Astrocyte of the cerebellum (primary cell): ENCODE measurements around the gene CYLC2.

Experiments used
- DNase-seq: peaks from one replicate; pipeline ENCODE4 v3.0.0-alpha.2; 2011; ENCODE audit warnings: low read depth
- H3K4me3 ChIP-seq: 2 replicates; pipeline ENCODE4 v1.5.1; 2011; ENCODE audit warnings: mild to moderate bottlenecking, low read depth, low read length, moderate library complexity
- CTCF ChIP-seq: IDR thresholded peaks from 2 replicates; pipeline ENCODE4 v1.5.1; 2012; ENCODE audit warnings: low read length, low read depth, moderate library complexity, mild to moderate bottlenecking; ENCODE audit errors: missing control alignments
- in situ Hi-C: cut with HindIII; loops from 2 replicates; pipeline ENCODE4 v1.10.0; 2017; ENCODE audit warnings: low sequenced_read_pairs

The CYLC2 gene

DNA sequence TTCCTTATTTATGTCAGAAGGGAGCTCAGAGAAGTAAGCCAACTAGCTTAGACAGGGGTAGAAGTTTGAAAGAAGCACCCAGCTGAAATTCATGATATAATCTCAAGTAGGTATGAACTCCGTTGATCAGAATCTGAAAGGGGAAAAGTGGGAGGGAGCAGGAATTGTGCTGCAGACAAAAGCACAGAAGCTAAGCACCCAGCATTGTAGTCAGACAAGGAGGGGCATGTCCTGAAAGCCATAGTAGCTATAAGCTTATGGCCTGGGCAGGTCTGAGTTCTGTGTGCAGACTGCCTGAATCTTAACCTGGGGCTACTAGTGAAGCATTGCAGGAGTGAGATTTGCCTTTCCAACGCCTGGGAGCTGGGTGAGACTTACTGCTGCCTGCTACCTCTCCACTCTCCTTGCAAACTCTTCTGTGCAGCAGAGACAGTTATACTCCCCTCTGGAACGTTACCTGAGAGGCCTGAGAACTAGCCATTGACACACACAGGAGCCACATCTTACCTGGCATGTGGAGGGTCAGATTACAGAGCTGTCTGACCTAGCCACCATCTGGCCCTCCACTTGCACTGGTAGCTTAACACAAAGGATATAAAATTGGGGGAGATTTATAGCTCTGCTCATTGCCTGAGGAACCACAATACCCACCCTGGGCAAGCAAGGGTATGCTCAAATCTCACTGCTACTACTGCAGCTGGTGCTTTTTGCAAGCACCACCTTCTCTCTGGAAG, 9.8 kb upstream of the CYLC2 start:
- no peak overlapping the region for H3K4me3 ChIP-seq
- TF ChIP-seq CTCF, result no peak
- DNase-seq, result no peak
- in situ Hi-C loops, result no loop called here

DNA sequence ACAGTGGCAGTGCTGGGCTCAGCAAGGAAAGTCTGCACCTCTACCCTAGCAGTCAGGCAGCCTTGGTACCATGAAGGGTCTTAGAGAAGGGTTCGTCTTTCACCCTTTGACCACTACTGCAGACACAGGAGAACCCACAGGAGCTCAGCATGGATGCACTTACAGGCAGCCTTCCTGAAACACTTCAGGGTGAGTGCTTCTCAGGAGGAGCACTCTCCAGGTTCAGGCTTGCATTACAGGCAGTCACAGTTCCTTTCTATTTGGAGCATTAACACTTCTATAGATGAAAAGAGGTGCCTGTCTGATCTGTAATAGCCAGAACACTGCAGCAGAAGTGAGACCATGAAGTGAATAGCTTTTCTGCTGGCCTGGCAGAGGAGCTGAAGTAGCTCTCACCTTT, 8.7 kb upstream of the CYLC2 start:
- no peak for TF ChIP-seq CTCF
- no peak overlapping the region for H3K4me3 ChIP-seq
- in situ Hi-C loops, result no loop called here
- DNase-seq, result no peak

GRCh38 chr9:103003689-103004088, 8.6 kb downstream of the CYLC2 start:
- no peak for TF ChIP-seq CTCF
- in situ Hi-C loops, result no loop called here
- no peak for DNase-seq
- H3K4me3 ChIP-seq, result no peak overlapping the region

- H3K4me3 ChIP-seq, result no peak overlapping the region
- in situ Hi-C loops, result no loop called here
- no peak for TF ChIP-seq CTCF
- no peak for DNase-seq
Measured at GRCh38 chr9:103014242-103014641, 19.1 kb downstream of the CYLC2 start.

- H3K4me3 ChIP-seq, result no peak overlapping the region
- no peak for DNase-seq
- in situ Hi-C loops, result no loop called here
Measured at GRCh38 chr9:103025796-103026195, 30.7 kb downstream of the CYLC2 start.

More at GRCh38 chr9:103025796-103026195, 30.7 kb downstream of the CYLC2 start:
- TF ChIP-seq CTCF, result no peak
